ENCODE measurements around the gene NRBF2.
A peak's percentile ranks its signal among the peaks of the same experiment; 100 is the strongest.

The NRBF2 gene

GRCh38 chr10:63199716-63200115 lies 66.6 kb downstream of the NRBF2 start:
- peak overlapping the region; percentile 87; the same call in 1 of the 2 replicates for H3K27ac ChIP-seq
- TF ChIP-seq CTCF (conservative IDR thresholded peaks at IDR 0.05) = no peak

- peak overlapping the region; percentile 87 for H3K27ac ChIP-seq
Measured at GRCh38 chr10:63200431-63200830, 67.3 kb downstream of the NRBF2 start.

GRCh38 chr10:63201118-63201517 lies 68.0 kb downstream of the NRBF2 start:
- H3K27ac ChIP-seq = peak overlapping the region; percentile 87
- TF ChIP-seq CTCF (conservative IDR thresholded peaks at IDR 0.05) = no peak; the same call in 1 of the 2 replicates

More at GRCh38 chr10:63200431-63200830, 67.3 kb downstream of the NRBF2 start:
- no peak for TF ChIP-seq CTCF (conservative IDR thresholded peaks at IDR 0.05)
